Measurements from ENCODE around the gene KPNA3.
A peak's percentile ranks its signal among the peaks of the same experiment; 100 is the strongest.
"Not testable (repeated sequence)": the region's sequence is repeated elsewhere in the genome, so short reads cannot be mapped to it uniquely, and the experiment has no call there.

The KPNA3 gene

DNA sequence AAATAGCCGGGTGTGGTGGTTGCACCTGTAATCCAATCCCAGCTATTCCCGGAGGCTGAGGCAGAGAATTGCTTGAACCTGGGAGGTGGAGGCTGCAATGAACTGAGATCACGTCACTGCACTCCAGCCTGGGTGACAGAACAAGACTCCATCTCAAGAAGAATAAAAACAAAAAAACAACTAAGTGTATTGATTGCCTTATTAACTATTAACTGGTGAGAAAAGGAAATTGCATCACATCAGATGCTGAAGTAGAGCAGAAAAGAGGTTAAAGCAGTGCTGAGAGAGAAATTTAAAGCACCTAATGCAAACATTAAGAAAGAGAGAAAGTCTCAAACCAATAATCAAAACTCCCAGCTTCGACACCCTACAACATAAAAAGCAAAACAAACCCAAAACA lies 38.3 kb downstream of the KPNA3 start:
- DNase-seq (ENCODE audit: low read depth in 3 of 3) = no peak

DNA sequence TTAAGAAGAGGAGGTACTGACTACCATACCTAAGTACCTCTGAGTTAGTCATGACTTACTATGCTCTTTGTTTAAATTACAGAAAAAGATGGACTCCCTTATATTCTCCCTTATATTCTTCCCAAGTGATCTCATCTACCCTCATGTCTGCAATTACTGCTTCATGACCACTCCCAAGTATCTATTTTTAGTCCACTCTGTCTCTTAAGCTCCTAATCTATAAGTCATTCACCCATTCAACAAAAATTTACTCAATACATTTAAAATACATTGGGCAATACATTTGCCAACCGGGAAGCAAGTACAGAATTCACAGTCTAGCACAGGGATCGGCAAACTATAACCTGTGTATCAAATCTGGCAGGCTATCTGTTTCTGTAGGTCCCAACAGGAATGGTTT lies 42.6 kb downstream of the KPNA3 start:
- no peak for DNase-seq (ENCODE audit: low read depth in 3 of 3)

DNA sequence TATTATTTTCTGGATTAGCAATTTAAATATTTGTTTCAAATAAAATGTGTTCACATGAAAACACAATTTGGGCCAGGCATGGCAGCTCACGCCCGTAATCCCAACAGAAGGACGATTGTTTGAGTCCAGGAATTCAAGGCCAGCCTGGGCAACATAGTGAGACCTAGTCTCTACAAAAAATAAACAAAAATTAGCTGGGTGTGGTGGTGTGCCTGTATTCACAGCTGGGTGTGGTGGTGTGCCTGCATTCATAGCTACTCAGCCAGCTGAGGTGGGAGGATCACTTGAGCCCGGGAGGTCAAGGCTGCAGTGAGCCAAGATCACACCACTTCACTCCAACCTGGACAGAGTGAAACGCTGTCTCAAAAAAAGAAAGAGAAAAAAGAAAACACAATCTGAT lies 46.4 kb downstream of the KPNA3 start:
- no peak for DNase-seq (ENCODE audit: low read depth in 3 of 3)

DNA sequence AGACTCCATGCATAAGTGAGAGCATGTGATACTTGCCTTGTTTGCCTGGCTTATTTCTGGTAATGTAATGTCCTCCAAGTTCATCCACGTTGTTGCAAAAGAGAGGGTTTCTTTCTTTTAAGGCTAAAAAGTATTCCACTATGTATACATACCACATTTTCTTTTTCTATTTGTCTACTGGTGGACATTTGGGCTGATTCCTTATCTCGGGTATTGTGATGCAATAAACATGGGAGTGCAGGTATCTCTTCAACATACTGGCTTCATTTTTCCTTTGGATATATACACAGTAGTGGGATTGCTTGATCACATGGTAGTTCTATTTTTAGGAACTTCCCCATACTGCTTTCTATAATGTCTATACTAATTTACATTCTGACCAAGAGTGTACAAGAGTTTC lies 51.6 kb downstream of the KPNA3 start:
- no peak for DNase-seq (ENCODE audit: low read depth in 3 of 3)

DNA sequence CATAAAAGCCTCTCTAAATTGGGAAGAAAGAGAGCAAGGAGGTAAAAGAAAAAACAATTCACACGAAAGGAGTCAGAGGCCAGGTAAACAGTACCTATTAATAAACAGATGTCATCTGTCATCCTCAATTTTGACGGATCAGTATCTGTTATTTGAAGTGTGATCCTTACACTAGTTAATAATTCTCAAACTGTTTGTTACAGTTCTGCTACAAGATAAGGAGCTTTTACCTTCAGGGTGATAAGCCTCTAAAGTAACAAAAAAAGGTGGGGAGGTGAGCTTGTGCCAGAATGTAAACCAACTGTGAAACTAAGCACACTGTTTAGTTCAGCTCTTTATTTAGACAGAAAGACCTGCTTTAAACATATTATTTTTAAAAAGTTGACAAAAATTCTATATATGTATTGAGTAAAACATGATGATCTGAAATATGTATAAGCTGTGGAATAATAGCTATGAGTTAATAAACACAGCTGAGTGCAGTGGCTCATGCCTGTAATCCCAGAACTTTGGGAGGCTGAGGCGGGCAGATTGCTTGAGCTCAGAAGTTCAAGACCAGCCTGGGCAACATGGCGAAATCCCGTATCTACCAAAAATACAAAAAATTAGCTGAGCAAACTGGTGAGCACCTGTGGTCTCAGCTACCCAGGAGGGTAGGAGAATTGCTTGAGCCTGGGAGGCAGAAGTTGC lies 52.8 kb downstream of the KPNA3 start:
- DNase-seq (ENCODE audit: low read depth in 3 of 3) = no peak

DNA sequence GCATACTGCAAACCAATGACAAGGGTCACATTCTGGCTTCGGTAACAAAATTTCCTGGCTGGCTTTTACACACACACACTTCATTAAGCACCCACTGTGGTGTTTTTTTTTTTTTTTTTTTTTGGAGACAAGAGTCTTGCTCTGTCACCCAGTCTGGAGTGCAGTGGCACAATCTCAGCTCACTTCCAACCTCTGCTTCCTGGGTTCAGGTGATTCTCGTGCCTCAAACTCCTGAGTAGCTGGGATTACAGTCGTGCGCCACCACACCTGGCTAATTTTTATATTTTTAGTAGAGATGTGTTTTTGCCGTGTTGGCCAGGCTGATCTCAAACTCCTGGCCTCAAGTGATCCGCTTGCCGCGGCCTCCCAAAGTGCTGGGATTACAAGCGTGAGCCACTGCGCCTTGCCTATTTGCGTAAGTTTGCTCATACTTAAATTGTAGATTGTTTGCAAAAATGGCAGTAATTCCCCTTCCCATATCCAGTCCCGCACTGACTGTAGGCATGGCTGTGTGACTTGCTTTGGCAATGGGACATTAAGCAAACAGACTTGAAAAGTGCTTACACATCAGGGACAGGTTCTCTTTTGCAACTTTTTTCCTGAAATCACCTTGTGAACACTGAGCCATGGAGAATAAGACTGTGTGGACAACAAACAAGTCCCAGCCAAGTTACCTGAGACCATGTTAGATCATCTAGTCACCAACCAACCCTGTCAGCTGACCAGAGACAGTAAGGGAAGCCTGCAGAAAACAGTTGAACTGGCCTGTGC lies 59.1 kb downstream of the KPNA3 start:
- no peak for DNase-seq (ENCODE audit: low read depth in 3 of 3)

DNA sequence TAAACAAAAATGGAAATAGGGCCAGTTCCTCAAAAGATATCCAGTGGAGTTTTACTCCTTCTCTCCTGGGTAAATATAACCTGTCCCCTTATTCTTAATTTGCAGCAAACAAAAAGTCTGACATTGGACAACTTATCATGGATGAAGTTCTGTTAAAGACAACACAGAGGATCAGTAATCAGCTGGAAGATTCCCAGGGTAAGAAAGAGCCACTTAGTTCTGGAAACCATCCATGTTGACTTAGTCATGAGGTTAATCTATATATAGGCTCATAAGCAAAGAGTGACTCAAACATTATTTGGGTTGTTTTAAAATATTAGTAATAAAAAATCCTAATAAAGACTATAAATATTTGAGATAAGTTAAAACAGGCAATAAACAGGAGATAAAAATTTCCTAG lies 60.7 kb downstream of the KPNA3 start:
- no peak for DNase-seq (ENCODE audit: low read depth in 3 of 3)

DNA sequence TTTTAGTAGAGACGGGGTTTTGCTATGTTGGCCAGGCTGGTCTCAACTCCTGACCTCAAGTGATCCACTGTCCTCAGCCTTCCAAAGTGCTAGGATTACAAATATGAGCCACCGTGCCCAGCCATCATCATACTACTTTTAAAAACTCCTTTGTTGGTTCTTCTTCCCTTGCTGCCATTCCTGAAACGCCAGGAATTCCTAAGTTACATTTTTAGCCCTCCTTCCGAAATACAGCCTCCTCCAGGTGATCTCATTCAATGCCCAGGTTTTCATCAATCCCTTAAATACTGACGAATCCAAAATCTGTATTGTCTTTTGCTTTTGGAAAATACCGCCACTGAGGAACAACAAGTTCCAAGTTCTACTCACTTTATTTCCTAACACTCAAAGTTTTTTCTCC lies 75.9 kb downstream of the KPNA3 start:
- no peak for DNase-seq (ENCODE audit: low read depth in 3 of 3)

DNA sequence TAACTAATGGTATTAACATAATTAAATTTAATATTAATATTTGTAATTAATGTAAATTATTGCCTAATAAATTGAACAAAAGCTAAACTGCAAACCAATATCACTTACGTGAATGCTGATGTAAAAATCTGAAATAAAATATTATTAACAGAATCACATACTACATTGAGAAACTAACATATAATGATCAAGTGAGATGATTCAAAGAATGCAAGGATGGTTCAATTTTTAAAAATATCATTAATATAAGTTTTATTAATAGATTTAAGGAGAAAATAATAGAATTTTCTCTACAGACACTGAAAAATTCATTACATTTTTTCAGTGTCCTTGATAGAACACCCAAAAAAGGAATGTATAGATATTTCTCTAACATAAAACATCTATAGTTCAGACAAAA lies 77.7 kb downstream of the KPNA3 start:
- DNase-seq (ENCODE audit: low read depth in 3 of 3) = no peak

DNA sequence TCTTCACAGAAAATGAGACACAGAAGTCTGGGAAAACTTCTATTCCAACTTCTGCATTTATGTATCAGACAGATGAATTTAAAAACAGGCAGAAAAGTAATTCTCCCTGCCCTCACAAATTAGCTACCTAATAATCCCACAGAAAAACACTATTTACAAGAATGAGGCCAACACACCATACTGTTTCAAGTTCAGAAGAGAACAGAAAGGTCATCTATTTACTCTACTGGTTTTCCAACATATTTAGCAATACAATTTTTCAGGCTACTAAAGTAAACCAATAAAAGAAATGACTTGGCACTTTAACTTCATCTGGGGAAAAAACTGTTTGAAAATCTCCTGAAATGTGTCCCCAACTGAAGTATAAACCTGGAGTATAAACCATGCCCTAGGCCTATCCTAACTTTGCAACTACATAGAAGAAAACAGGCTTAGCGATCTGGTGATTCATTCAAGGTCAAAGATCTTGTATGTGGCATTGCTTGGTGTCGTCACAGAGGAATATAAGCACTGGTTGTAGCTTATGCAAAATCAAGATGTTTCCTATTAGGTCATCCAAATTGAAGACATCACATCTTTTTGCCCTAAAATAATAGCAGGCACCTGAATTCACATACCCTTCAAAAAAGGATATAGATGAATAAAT lies 81.1 kb downstream of the KPNA3 start:
- no peak for DNase-seq (ENCODE audit: low read depth in 3 of 3)

DNA sequence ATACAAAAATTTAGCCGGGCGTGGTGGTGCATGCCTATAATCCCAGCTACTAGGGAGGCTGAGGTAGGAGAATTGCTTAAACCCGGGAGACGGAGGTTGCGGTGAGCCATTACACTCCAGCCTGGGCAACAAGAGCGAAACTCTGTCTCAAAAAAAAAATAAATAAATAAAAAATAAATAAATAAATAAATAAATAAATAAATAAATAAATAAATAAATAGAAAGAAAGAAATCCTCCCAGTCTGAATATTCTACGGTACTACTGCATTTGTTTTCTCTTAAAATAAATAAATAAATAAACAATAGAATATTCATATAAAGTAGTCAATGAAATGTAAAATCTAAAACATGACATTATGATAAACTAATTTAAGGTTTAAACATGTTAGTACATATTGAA lies 88.2 kb downstream of the KPNA3 start:
- DNase-seq (ENCODE audit: low read depth in 3 of 3) = not testable (repeated sequence)

DNA sequence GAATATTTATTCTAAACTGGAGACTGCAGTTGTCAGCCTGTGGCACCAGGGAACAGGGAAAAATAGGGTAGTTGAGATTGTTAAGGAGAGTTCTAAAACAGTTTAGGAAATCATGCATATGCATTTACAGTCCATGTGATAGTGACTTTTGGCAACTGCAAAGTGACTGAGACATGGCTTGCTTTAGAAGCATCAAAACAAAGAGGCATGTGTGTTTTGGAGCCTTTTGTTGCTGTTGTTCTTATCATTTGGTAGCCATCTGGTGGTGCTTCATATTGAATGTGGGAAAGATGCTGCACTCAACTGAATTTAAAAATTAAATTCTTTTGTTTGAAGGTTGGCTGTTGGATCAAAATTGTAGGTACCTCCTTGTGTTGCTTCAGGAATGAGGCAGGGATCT lies 91.0 kb downstream of the KPNA3 start:
- no peak for DNase-seq (ENCODE audit: low read depth in 3 of 3)

DNA sequence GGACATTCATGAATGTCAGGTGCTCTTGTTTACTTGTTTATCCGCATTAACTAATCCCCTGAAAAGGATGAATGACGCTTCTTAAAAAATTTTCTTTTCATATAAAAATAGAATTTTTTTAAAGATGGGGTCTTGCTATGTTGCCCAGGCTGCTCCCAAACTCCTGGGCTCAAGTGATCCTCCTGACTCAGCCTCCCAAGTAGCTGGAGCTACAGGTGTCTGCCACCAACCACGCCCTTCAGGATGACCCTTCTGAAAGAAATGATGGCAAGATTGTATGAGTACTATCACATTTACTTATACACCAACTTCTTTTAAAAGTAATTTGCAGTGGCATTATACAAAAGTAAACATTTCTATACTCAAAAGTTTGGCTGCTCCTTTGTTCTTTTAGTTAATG lies 95.0 kb downstream of the KPNA3 start:
- no peak for DNase-seq (ENCODE audit: low read depth in 3 of 3)

DNA sequence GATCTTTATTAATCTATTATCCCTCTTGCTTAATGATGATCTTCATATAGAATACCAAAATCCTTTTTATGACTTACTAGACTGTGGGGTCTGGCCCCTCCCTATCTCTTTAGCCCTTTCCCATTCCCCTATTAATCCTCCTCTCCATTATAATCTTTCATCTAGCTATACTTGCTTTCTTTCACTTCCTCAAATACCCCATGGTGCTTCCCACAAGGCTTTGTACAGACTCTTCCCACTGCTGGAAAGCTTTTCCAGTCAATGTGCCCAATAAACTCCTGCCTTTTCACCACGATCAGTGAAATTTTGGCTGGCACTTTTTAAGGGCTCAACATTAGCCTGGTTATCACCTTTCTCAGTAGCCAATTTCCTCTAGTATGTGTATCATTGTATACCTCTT lies 98.0 kb downstream of the KPNA3 start:
- DNase-seq (ENCODE audit: low read depth in 3 of 3) = no peak

DNA sequence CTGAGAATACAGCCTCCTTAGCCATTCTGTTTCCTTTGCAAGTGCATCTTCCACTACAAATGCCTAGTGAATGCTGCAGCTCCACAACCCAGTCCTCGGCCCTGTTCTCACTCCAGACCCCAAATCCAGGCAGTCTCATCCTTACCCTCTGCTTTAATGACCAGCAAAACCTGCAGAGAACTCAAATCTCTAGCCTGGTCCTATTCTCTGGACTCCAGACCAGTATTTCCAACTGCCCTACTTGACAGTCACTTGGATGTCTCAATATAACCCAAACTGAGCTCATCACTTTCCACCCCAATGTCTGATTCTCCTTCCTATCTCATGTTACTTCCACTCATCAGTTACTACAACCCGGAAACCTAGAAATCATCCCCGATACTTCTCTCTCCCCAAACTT lies 98.6 kb downstream of the KPNA3 start:
- no peak for DNase-seq (ENCODE audit: low read depth in 3 of 3)

DNA sequence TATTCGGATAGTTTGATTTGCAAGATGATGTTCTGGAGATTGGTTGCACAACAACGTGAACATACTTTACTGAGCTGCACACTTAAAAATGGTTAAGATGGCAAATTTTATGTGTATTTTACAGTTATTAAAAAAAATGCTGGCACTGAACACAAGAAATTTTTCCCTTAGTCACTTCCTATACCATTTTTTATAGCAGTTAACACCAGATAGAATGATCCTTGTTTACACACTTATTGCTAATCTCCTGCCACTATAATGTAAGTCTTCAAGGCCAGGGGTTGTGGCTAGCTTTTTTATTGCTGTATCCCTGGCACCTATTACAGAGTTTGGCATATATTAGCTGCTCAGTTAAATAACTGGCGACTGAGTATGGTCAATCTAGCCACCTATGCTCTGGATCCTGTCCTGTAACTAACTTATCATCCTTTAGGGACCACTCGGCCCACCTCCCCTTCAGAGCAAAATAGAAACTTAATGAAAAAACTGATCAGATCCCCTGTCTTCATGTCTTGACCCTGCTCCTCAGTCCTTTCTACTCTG lies 99.2 kb downstream of the KPNA3 start:
- no peak for DNase-seq (ENCODE audit: low read depth in 3 of 3)

DNA sequence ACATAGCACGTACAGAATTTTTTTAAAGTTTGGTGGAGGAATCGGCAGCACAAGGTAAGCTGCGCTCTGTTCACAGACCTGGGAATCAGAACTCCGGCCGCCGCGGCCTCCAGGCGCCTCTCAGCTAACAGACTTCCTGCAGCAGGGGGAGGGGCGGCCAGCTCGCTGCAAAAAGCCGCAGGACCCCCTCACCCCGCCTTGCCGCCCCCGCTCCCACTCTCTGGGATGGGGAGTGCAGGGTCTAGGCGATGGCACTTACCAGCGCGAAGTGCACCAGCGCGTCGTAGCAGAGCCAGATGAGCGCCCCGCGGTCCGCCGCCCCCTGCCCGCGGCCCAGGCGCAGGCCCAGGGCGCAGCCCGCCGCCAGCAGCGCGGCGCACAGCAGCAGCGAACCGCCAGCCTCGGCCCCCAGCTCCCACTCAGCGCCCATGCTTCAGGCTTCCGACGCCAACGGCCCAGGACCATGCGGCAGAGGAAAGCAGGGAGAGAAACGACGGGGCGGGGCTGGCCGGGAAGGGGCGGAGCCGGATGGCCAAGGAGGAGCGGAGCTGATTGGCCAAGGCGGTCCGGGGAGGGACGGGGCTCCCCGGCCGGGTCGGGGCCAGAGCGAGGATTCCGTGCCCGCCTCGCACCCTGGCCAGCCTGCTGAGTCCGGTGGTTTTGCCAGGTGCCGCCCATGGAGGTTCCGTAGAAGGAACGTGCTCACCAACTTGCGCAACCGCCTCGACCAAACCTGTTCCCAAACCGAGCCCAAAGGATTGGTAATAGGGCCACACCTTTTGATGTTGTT lies 101.3 kb downstream of the KPNA3 start, which contains the start of gene EBPL:
TSS of gene EBPL (minus strand) at position 492 of the 790 bp plus-strand sequence. CDS start at position 430, 62 bp downstream.
- peak; percentile 78 to 93 (median 85) for DNase-seq (ENCODE audit: low read depth in 3 of 3)

DNA sequence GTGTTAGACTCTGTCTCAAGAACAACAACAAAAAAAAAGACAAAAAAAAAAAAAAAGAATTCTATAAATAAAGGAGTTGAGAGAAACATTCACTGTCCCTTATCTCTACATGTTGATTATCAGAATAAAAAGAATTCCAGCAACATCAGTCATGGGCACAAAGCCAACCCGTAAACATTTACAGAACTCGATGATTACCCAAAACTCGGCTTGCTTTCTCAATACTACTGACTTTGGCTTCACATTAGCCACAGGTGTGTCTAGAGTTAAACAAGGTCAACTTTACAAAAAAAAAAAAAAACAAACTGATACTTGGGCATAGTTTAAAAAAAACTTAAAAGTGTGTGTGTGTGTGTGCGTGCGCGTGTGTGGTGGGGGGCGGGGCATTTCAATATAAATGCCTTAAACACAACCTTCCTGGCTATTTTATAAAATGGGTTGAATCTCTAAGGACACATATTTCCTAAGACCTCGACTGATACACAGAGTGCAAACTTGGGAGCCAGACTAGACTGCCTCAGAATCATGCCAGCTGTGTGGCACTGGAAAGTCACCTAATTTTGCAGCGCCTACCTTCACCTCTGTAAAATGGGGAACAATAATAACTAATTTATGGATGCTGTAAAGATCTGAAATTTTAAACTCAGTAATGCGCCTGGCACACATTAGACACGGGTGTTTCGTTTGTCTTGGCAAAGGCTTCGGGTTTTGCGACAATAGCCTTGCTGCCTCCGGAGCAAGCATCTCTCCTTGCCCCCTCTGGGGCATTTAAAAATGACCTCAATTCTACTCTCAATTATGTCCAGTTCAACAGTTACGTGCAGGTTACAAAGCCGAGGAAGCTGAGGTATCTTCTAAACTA lies 102.1 kb downstream of the KPNA3 start:
- no peak for DNase-seq (ENCODE audit: low read depth in 3 of 3)

DNA sequence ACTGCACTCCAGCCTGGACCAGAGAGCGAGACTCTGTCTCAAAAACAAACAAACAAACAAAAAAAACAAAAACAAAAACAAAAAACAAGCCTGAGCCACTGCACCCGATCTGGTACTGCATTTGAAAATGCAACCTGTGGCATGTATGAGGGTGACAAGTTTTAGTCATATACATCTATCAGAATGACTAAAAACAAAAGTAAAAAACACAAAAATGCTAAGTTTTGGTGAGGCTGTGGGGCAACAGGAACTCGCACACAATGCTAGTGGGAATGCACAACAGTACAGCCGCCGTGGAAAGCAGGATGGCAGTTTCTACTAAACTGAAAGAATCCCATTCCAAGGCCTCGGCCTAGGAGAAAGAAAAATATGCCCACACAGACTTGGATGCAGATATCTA lies 109.0 kb downstream of the KPNA3 start:
- DNase-seq (ENCODE audit: low read depth in 3 of 3) = no peak

DNA sequence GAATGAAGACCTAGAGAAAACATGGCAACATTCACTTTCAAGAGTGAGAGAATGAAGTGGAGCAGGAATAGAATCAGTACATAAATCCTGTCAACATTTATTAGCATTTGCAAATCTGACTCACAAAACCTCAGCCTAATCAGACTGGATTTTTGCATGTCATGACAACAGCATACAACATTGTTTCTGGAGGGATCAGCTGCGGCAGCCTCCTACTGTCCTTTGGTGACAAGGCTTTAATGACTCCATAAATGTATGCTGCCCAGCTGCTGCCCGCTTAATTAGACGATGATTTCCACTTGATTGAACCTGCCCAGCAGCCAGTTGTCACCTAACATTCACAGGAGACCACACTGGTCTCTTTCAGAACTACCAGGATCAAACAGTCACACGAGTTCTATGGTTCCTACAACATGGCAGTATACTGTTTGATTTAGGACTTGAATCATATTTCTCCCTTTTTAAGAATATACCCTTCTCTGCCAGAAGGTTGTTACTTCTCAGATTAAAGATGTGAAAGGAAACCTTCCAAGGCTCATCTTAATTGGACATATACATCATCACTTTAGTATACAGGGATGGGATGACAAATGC lies 110.5 kb downstream of the KPNA3 start:
- DNase-seq (ENCODE audit: low read depth in 3 of 3) = no peak
